Measurements from ENCODE around the gene RNU5B-1. TPM values are rescaled to one million over a fixed set of nuclear protein-coding genes. Genes with fewer than 3 reads are reported as not detected.
A peak's percentile ranks its signal among the peaks of the same experiment; 100 is the strongest.
"Not testable (repeated sequence)": the region's sequence is repeated elsewhere in the genome, so short reads cannot be mapped to it uniquely, and the experiment has no call there.

The RNU5B-1 gene
- total RNA-seq, 1 donor from 2014 or later: 19.7 TPM

DNA sequence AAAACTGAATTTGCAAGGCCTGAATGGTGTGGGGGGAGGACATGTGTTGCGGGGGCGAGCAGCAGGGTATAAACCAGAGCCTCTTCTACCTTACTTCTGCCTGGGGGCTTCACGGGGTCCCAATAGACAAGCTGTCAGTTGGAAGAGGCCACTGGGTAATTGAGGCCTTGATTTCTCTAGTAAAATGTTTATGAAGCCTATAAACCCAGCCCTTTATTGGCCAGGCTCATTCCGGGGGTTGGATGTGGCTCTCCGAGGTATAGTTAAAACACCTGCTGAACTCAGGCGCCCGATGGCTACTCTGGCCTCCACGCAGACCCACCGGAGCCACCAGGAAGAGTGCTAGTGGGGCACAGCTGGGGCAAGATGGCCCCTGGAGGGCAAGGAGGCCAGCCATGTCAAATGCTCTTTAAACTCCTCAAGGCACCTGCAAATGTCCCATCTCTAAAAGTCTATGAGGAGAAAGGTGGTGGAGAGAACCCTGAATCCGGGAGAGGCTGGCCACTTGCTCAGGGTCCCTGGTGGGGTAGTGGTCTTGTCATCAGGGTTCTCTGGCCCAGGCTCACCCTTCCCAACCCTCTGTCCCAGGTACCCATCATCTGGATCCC is 39.0 kb downstream of the RNU5B-1 start:
- Mint-ChIP-seq H3K36me3 (no peaks in the 10 kb centered on the region), H3K4me3 (no peak overlapping the region), H3K27ac (peak overlapping the region; percentile 1), H3K4me1 (peaks cover 60% of the 10 kb centered on the region), H3K27me3 (ENCODE audit: low read depth) (no peaks in the 10 kb centered on the region), H3K9me3 (no peaks in the 10 kb centered on the region)
- TF ChIP-seq, protein P1, sequence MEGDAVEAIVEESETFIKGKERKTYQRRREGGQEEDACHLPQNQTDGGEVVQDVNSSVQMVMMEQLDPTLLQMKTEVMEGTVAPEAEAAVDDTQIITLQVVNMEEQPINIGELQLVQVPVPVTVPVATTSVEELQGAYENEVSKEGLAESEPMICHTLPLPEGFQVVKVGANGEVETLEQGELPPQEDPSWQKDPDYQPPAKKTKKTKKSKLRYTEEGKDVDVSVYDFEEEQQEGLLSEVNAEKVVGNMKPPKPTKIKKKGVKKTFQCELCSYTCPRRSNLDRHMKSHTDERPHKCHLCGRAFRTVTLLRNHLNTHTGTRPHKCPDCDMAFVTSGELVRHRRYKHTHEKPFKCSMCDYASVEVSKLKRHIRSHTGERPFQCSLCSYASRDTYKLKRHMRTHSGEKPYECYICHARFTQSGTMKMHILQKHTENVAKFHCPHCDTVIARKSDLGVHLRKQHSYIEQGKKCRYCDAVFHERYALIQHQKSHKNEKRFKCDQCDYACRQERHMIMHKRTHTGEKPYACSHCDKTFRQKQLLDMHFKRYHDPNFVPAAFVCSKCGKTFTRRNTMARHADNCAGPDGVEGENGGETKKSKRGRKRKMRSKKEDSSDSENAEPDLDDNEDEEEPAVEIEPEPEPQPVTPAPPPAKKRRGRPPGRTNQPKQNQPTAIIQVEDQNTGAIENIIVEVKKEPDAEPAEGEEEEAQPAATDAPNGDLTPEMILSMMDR (IDR thresholded peaks at IDR 0.05; ENCODE audit: unreplicated experiment): no peak
- DNase-seq (ENCODE audit: low spot score in 2 of 2, unreplicated experiment in 2 of 2): no peak

DNA sequence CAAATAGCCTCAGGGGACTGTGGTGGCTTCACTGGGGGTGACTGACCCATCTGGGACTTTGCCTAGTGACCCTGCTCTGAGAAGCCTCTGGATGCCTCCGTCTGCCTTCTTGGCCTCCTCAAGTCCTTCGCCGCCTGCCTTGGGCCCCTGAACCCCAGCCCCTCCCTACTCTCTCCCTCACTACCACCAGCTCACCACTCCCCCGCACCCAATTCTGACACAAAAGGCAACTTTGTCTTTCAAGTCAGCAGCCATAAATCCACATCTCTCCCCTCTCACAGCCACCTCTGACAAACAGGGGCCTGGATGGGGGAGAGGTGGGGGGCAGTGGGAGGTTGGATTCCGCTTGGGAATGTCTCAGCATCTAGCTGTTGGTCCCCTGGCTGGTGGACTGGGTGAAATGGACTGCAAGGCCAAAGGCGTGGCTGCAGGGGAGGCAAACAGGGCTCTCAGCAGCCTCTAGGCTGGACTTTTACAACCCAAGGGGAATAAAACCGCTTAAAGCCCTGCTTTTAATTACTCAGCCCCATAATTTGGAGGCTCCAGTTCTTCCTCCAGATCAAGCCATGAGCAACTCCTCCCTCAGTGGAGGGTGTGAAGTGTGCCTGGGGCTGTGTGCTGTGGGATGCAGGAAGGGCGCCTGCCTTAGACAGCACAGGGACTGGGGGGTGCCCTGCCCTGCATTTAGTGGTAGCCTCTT is 39.9 kb downstream of the RNU5B-1 start:
- no peaks in the 10 kb centered on the region for H3K36me3 Mint-ChIP-seq
- no peaks in the 10 kb centered on the region for H3K9me3 Mint-ChIP-seq
- no peak overlapping the region for H3K4me3 Mint-ChIP-seq
- no peaks in the 10 kb centered on the region for H3K27me3 Mint-ChIP-seq (ENCODE audit: low read depth)
- H3K27ac Mint-ChIP-seq: no peak overlapping the region
- H3K4me1 Mint-ChIP-seq: peaks cover 65% of the 10 kb centered on the region
- DNase-seq (ENCODE audit: low spot score in 2 of 2, unreplicated experiment in 2 of 2): no peak
- TF ChIP-seq, protein P1 (IDR thresholded peaks at IDR 0.05; ENCODE audit: unreplicated experiment): no peak

DNA sequence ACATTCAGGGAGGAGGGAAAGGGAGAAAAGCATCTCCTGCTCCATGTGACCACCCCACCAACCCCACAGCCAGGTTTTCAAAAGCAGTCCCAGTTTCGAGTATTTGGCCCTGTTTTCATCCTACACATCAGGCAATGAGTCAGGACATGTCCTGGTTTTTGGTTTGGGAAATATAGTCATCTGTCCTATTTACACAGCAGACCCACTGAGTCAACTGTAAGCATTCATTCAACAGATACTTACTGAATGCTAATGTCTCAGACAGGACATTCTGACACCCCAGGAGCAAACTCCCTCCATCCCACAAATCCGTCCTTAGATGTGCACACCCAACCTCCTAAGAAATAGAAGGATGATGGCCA is 40.4 kb downstream of the RNU5B-1 start:
- DNase-seq (ENCODE audit: low spot score in 2 of 2, unreplicated experiment in 2 of 2): no peak
- Mint-ChIP-seq H3K4me1 (peaks cover 62% of the 10 kb centered on the region), H3K27ac (no peak overlapping the region), H3K36me3 (peaks cover 3% of the 10 kb centered on the region), H3K4me3 (no peak overlapping the region), H3K27me3 (ENCODE audit: low read depth) (no peaks in the 10 kb centered on the region), H3K9me3 (no peaks in the 10 kb centered on the region)
- TF ChIP-seq, protein P1 (IDR thresholded peaks at IDR 0.05; ENCODE audit: unreplicated experiment): no peak

DNA sequence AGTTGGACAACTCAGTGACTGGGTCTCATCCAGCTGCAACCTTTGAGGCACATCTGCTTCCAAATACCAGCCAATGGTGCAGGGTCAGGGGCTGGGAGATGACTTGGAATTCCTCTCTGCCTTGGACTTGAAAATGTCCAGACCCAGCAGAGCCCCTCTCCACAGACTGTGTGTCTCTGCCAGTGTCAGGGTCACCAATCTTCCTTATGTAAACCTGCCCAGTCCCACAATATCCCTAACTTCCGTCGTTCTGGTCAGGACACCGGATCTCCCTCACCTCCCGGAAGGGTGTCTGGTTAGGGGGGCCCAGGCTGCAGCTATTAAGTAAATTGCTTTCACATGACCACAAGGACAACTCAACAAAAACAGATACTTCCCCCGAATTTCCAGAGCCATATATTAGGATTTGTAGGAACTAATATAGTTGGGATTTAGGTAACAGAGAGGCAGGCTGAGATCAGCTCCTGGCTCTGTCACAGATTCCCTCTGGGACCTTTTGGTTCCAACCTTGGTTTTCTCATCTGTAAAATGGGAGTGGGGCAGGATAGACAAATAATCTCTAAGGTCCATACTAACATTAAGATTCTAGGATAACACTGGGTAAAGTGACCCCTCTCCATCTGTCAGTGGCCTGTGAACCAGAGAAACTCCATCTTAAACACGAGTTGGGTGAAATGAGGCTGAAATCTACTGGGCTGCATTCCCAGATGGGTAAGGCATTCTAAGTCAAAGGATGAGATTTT is 42.5 kb downstream of the RNU5B-1 start:
- H3K9me3 Mint-ChIP-seq: peaks cover 3% of the 10 kb centered on the region
- no peak overlapping the region for H3K4me3 Mint-ChIP-seq
- TF ChIP-seq, protein P1 (IDR thresholded peaks at IDR 0.05; ENCODE audit: unreplicated experiment): no peak
- H3K4me1 Mint-ChIP-seq: peaks cover 54% of the 10 kb centered on the region
- no peak for DNase-seq (ENCODE audit: low spot score in 2 of 2, unreplicated experiment in 2 of 2)
- peak overlapping the region; percentile 83 for H3K27ac Mint-ChIP-seq
- H3K27me3 Mint-ChIP-seq (ENCODE audit: low read depth): no peaks in the 10 kb centered on the region
- H3K36me3 Mint-ChIP-seq: peaks cover 11% of the 10 kb centered on the region

DNA sequence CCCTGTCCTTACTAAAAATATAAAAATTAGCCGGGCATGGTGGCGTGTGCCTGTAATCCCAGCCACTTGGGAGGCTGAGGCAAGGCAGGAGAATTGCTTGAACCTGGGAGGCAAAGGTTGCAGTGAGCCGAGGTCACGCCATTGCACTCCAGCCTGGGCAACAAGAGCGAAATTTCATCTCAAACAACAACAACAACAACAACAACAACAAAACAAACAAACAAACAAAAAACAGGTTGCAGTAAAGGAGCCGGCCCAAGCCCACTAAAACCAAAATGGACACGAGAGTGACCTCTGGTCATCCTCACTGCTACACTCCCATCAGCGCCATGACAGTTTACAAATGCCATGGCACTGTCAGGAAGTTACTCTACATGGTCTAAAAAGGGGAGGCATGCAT is 43.3 kb downstream of the RNU5B-1 start:
- DNase-seq (ENCODE audit: low spot score in 2 of 2, unreplicated experiment in 2 of 2); H3K4me3 Mint-ChIP-seq; H3K9me3 Mint-ChIP-seq; H3K27ac Mint-ChIP-seq; H3K27me3 Mint-ChIP-seq (ENCODE audit: low read depth): not testable (repeated sequence)
- H3K36me3 Mint-ChIP-seq: peaks cover 11% of the 10 kb centered on the region
- H3K4me1 Mint-ChIP-seq: peaks cover 54% of the 10 kb centered on the region

DNA sequence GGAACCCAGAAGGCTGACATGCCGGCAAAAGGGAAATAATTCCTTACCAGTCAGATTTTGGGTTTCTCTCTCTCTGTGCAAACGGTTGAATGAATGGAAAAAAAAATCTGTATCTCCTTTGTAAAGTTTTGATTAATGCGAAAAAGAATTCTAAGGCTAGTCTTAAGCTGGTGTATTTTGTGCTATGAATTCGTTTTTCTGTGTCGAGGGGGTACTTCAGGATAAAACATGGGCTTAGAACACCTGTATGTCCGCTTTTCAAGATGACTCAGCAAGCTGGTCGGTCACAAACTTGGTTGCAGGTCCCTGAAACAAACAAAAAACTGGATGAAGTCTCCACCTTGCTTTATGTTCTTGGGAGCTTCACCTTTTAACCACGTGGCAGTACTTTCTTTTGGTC is 44.9 kb downstream of the RNU5B-1 start:
- H3K36me3 Mint-ChIP-seq: peaks cover 14% of the 10 kb centered on the region
- TF ChIP-seq, protein P1 (IDR thresholded peaks at IDR 0.05; ENCODE audit: unreplicated experiment): no peak
- no peak for DNase-seq (ENCODE audit: low spot score in 2 of 2, unreplicated experiment in 2 of 2)
- H3K27me3 Mint-ChIP-seq (ENCODE audit: low read depth): no peaks in the 10 kb centered on the region
- H3K9me3 Mint-ChIP-seq: peaks cover 12% of the 10 kb centered on the region
- H3K4me3 Mint-ChIP-seq: no peak overlapping the region
- H3K4me1 Mint-ChIP-seq: peaks cover 40% of the 10 kb centered on the region
- H3K27ac Mint-ChIP-seq: peak overlapping the region; percentile 35

DNA sequence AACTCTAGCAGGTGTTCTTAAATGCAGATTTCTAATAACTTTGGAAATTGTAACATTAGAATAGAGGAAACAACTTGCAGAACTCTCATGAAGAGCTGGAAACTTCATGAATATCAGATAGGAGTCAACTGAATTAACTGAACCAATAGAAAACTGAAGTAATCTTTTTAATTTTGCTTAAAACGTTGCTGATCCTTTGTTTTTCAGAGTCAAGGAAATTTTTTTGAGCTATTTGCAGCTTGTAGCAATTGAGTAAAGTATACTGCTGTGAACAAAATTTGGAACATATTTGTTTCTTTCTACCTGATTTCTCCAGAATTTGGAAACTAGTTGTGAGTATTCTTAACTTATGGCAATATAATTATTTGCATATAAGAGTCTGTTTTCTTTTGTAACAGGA is 47.5 kb downstream of the RNU5B-1 start:
- peaks cover 13% of the 10 kb centered on the region for H3K9me3 Mint-ChIP-seq
- H3K27me3 Mint-ChIP-seq (ENCODE audit: low read depth); H3K27ac Mint-ChIP-seq; DNase-seq (ENCODE audit: low spot score in 2 of 2, unreplicated experiment in 2 of 2); H3K4me3 Mint-ChIP-seq: not testable (repeated sequence)
- H3K4me1 Mint-ChIP-seq: peaks cover 31% of the 10 kb centered on the region
- peaks cover 15% of the 10 kb centered on the region for H3K36me3 Mint-ChIP-seq
